Measurements from ENCODE around the gene A3GALT2. TPM values are rescaled to one million over a fixed set of nuclear protein-coding genes. Genes with fewer than 3 reads are reported as not detected.

Gene A3GALT2
- total and polyA plus RNA-seq, 2 experiments from 2014 or later, result not detected

GRCh38 chr1:33332357-33332789, 11.5 kb upstream of the A3GALT2 start:
- WGBS, 2 experiments (ENCODE audit: low coverage in 1 of 2, low lambda C conversion rate in 2 of 2, missing lambda C conversion rate in 2 of 2), result 77 to 82% methylated on average over 10 of the region's 10 CpGs
- Histone ChIP-seq H2AFZ (no peak overlapping the region), H3K4me3 (no peak overlapping the region), H3K27ac (peak overlapping the region; percentile 96), H4K20me1 (ENCODE audit: insufficient read depth) (no peaks in the 10 kb centered on the region), H3K9ac (no peak overlapping the region), H3K79me2 (ENCODE audit: insufficient read depth) (peaks cover 91% of the 10 kb centered on the region), H3K36me3 (ENCODE audit: low read depth) (peaks cover 35% of the 10 kb centered on the region; the same call in 1 of the 2 replicates), H3K4me2 (ENCODE audit: unreplicated experiment) (no peak overlapping the region), H3K9me2 (ENCODE audit: insufficient read depth) (no peaks in the 10 kb centered on the region), H3F3A (ENCODE audit: insufficient read depth) (peaks cover 72% of the 10 kb centered on the region), H3K9me3 (ENCODE audit: low read depth) (no peaks in the 10 kb centered on the region), H3K4me1 (ENCODE audit: insufficient read depth) (peaks cover 53% of the 10 kb centered on the region), H3K27me3 (replicated peaks; ENCODE audit: insufficient read depth) (no peaks in the 10 kb centered on the region)
- in situ Hi-C loops (cut with MboI), result no loop called here
- TF ChIP-seq EZH2 (IDR thresholded peaks at IDR 0.05; ENCODE audit: insufficient read depth, poor library complexity, severe bottlenecking) (no peak), EZH2phosphoT487 (IDR thresholded peaks at IDR 0.05; ENCODE audit: insufficient read depth, low read depth) (no peak)
- DNase-seq, result peak; percentile 37

GRCh38 chr1:33331444-33332356, 10.8 kb upstream of the A3GALT2 start:
- peak; percentile 24 for DNase-seq
- in situ Hi-C loops (cut with MboI), result no loop called here
- H3K9me3 ChIP-seq (ENCODE audit: low read depth), result no peaks in the 10 kb centered on the region
- WGBS, 2 experiments (ENCODE audit: low coverage in 1 of 2, low lambda C conversion rate in 2 of 2, missing lambda C conversion rate in 2 of 2), result 73 to 76% methylated on average over 10 of the region's 10 CpGs
- H3K36me3 ChIP-seq (ENCODE audit: low read depth), result peaks cover 41% of the 10 kb centered on the region
- H3K4me1 ChIP-seq (ENCODE audit: insufficient read depth), result peaks cover 51% of the 10 kb centered on the region
- H3K4me2 ChIP-seq (ENCODE audit: unreplicated experiment), result no peak overlapping the region
- no peak overlapping the region for H3K9ac ChIP-seq
- no peaks in the 10 kb centered on the region for H4K20me1 ChIP-seq (ENCODE audit: insufficient read depth)
- peaks cover 85% of the 10 kb centered on the region for H3K79me2 ChIP-seq (ENCODE audit: insufficient read depth)
- H3K4me3 ChIP-seq, result no peak overlapping the region
- H3K9me2 ChIP-seq (ENCODE audit: insufficient read depth), result no peaks in the 10 kb centered on the region
- H3F3A ChIP-seq (ENCODE audit: insufficient read depth), result peaks cover 73% of the 10 kb centered on the region
- H3K27me3 ChIP-seq (replicated peaks; ENCODE audit: insufficient read depth), result no peaks in the 10 kb centered on the region
- TF ChIP-seq EZH2 (IDR thresholded peaks at IDR 0.05; ENCODE audit: insufficient read depth, poor library complexity, severe bottlenecking), result no peak
- no peak for TF ChIP-seq EZH2phosphoT487 (IDR thresholded peaks at IDR 0.05; ENCODE audit: insufficient read depth, low read depth)
- H2AFZ ChIP-seq, result no peak overlapping the region
- H3K27ac ChIP-seq, result peak overlapping the region; percentile 96

GRCh38 chr1:33330906-33331305, 10.0 kb upstream of the A3GALT2 start:
- in situ Hi-C loops (cut with MboI), result no loop called here
- H3K4me1 ChIP-seq (ENCODE audit: insufficient read depth), result peaks cover 43% of the 10 kb centered on the region
- H3K4me3 ChIP-seq, result no peak overlapping the region
- no peak overlapping the region for H3K9ac ChIP-seq
- peaks cover 49% of the 10 kb centered on the region for H3K36me3 ChIP-seq (ENCODE audit: low read depth)
- no peak overlapping the region for H3K4me2 ChIP-seq (ENCODE audit: unreplicated experiment)
- no peak for DNase-seq
- TF ChIP-seq EZH2phosphoT487 (IDR thresholded peaks at IDR 0.05; ENCODE audit: insufficient read depth, low read depth) (no peak), EZH2 (IDR thresholded peaks at IDR 0.05; ENCODE audit: insufficient read depth, poor library complexity, severe bottlenecking) (no peak)
- no peak overlapping the region for H2AFZ ChIP-seq
- no peak overlapping the region for H3K27ac ChIP-seq
- no peaks in the 10 kb centered on the region for H4K20me1 ChIP-seq (ENCODE audit: insufficient read depth)
- peaks cover 85% of the 10 kb centered on the region for H3K79me2 ChIP-seq (ENCODE audit: insufficient read depth)
- no peaks in the 10 kb centered on the region for H3K9me3 ChIP-seq (ENCODE audit: low read depth)
- peaks cover 73% of the 10 kb centered on the region for H3F3A ChIP-seq (ENCODE audit: insufficient read depth)
- H3K27me3 ChIP-seq (replicated peaks; ENCODE audit: insufficient read depth), result no peaks in the 10 kb centered on the region
- no peaks in the 10 kb centered on the region for H3K9me2 ChIP-seq (ENCODE audit: insufficient read depth)
- 98 to 99% methylated on average over 7 of the region's 7 CpGs for WGBS, 2 experiments (ENCODE audit: low coverage in 1 of 2, low lambda C conversion rate in 2 of 2, missing lambda C conversion rate in 2 of 2)

GRCh38 chr1:33330361-33330890, 9.5 kb upstream of the A3GALT2 start:
- in situ Hi-C loops (cut with MboI), result no loop called here
- Histone ChIP-seq H3K36me3 (ENCODE audit: low read depth) (peaks cover 54% of the 10 kb centered on the region), H3K4me3 (no peak overlapping the region), H2AFZ (no peak overlapping the region), H3K9me2 (ENCODE audit: insufficient read depth) (no peaks in the 10 kb centered on the region), H3K9ac (no peak overlapping the region), H3K27ac (no peak overlapping the region), H3K27me3 (replicated peaks; ENCODE audit: insufficient read depth) (no peaks in the 10 kb centered on the region), H3F3A (ENCODE audit: insufficient read depth) (peaks cover 74% of the 10 kb centered on the region), H4K20me1 (ENCODE audit: insufficient read depth) (no peaks in the 10 kb centered on the region), H3K79me2 (ENCODE audit: insufficient read depth) (peaks cover 85% of the 10 kb centered on the region), H3K4me2 (ENCODE audit: unreplicated experiment) (no peak overlapping the region), H3K4me1 (ENCODE audit: insufficient read depth) (peaks cover 38% of the 10 kb centered on the region), H3K9me3 (ENCODE audit: low read depth) (no peaks in the 10 kb centered on the region)
- DNase-seq, result no peak
- 93 to 98% methylated on average over 3 of the region's 3 CpGs for WGBS, 2 experiments (ENCODE audit: low coverage in 1 of 2, low lambda C conversion rate in 2 of 2, missing lambda C conversion rate in 2 of 2)
- TF ChIP-seq EZH2 (IDR thresholded peaks at IDR 0.05; ENCODE audit: insufficient read depth, poor library complexity, severe bottlenecking) (no peak), EZH2phosphoT487 (IDR thresholded peaks at IDR 0.05; ENCODE audit: insufficient read depth, low read depth) (no peak)
